ENCODE data around the gene GPR32. TPM values are rescaled to one million over a fixed set of nuclear protein-coding genes. Genes with fewer than 3 reads are reported as not detected.

Gene GPR32
- total RNA-seq, 4 donors from 2014 or later = not detected

- 80 to 92% methylated on average over 1 of the region's 1 CpG for WGBS, 2 donors
- intact Hi-C loops (cut with DNase I) = no loop called here
- Histone ChIP-seq H3K4me3 (no peak overlapping the region), H3K27ac (no peak overlapping the region), H3K27me3 (peaks cover 0 to 76% (median 6%) of the 10 kb centered on the region in 4 donors), H3K9me3 (no peaks in the 10 kb centered on the region), H3K4me1 (peaks cover 10 to 20% (median 10%) of the 10 kb centered on the region in 3 donors), H3K36me3 (no peaks in the 10 kb centered on the region)
- no peak for TF ChIP-seq CTCF (IDR thresholded peaks at IDR 0.05)
- no peak for TF ChIP-seq POLR2A (IDR thresholded peaks at IDR 0.05)
- no peak for DNase-seq
Observed at GRCh38 chr19:50815439-50815838, 45.2 kb downstream of the GPR32 start.

GRCh38 chr19:50817941-50818858 lies 47.9 kb downstream of the GPR32 start:
- Histone ChIP-seq H3K27me3 (peaks cover 0 to 93% (median 8%) of the 10 kb centered on the region in 4 donors), H3K36me3 (no peaks in the 10 kb centered on the region), H3K27ac (no peak overlapping the region), H3K4me1 (peaks cover 12 to 30% (median 16%) of the 10 kb centered on the region in 3 donors), H3K9me3 (no peaks in the 10 kb centered on the region), H3K4me3 (peak overlapping the region in 3 of 4 donors; percentile 30 to 59 (median 30))
- intact Hi-C loops (cut with DNase I) = no loop called here
- no peak for DNase-seq
- 16 to 41% methylated on average over 5 to 18 of the region's 52 CpGs for WGBS, 2 donors
- TF ChIP-seq CTCF (IDR thresholded peaks at IDR 0.05) = no peak
- TF ChIP-seq POLR2A (IDR thresholded peaks at IDR 0.05) = no peak

- no peak overlapping the region for H3K4me3 ChIP-seq
- H3K9me3 ChIP-seq = no peaks in the 10 kb centered on the region
- H3K27me3 ChIP-seq = peaks cover 0 to 100% (median 9%) of the 10 kb centered on the region in 4 donors
- WGBS, 2 donors = 66 to 78% methylated on average over 8 to 10 of the region's 12 CpGs
- no peaks in the 10 kb centered on the region for H3K36me3 ChIP-seq
- no peak for DNase-seq
- peaks cover 12 to 30% (median 16%) of the 10 kb centered on the region in 3 donors for H3K4me1 ChIP-seq
- intact Hi-C loops (cut with DNase I) = no loop called here
- TF ChIP-seq CTCF (IDR thresholded peaks at IDR 0.05) = no peak
- TF ChIP-seq POLR2A (IDR thresholded peaks at IDR 0.05) = no peak
- H3K27ac ChIP-seq = no peak overlapping the region
Observed at GRCh38 chr19:50818859-50819472, 48.7 kb downstream of the GPR32 start.

- peaks cover 0 to 99% (median 9%) of the 10 kb centered on the region in 4 donors for H3K27me3 ChIP-seq
- peaks cover 12 to 30% (median 16%) of the 10 kb centered on the region in 3 donors for H3K4me1 ChIP-seq
- H3K27ac ChIP-seq = no peak overlapping the region
- intact Hi-C loops (cut with DNase I) = no loop called here
- no peaks in the 10 kb centered on the region for H3K9me3 ChIP-seq
- no peak overlapping the region for H3K4me3 ChIP-seq
- DNase-seq = no peak
- H3K36me3 ChIP-seq = no peaks in the 10 kb centered on the region
- TF ChIP-seq POLR2A (IDR thresholded peaks at IDR 0.05) (no peak), CTCF (IDR thresholded peaks at IDR 0.05) (no peak)
- WGBS, 2 donors = 0 to 50% methylated on average over 1 to 2 of the region's 8 CpGs
Observed at GRCh38 chr19:50819636-50820035, 49.4 kb downstream of the GPR32 start.

GRCh38 chr19:50820086-50820485 lies 49.8 kb downstream of the GPR32 start:
- DNase-seq = no peak
- intact Hi-C loops (cut with DNase I) = no loop called here
- H3K4me1 ChIP-seq = peaks cover 12 to 30% (median 16%) of the 10 kb centered on the region in 3 donors
- no peaks in the 10 kb centered on the region for H3K36me3 ChIP-seq
- peak overlapping the region in 1 of 4 donors; percentile 49 for H3K4me3 ChIP-seq
- H3K27me3 ChIP-seq = peaks cover 0 to 99% (median 9%) of the 10 kb centered on the region in 4 donors
- no peak overlapping the region for H3K27ac ChIP-seq
- no peaks in the 10 kb centered on the region for H3K9me3 ChIP-seq
- WGBS, 2 donors = 0 to 4% methylated on average over 1 to 8 of the region's 15 CpGs
- TF ChIP-seq CTCF (IDR thresholded peaks at IDR 0.05) = no peak
- TF ChIP-seq POLR2A (IDR thresholded peaks at IDR 0.05) = no peak
